GM12878 (cell line): ENCODE measurements around the gene FCHSD2. TPM values are rescaled to one million over a fixed set of nuclear protein-coding genes. Genes with fewer than 3 reads are reported as not detected.
A peak's percentile ranks its signal among the peaks of the same experiment; 100 is the strongest.

Source experiments
- E2F8 ChIP-seq: fragments of 450-650 bp; IDR thresholded peaks from 2 replicates; pipeline ENCODE4 v1.6.1; 2018; ENCODE audit warnings: mild to moderate bottlenecking, low read depth, moderate library complexity; ENCODE audit not compliant: partially characterized antibody
- EZH2 ChIP-seq: IDR thresholded peaks from 2 replicates; pipeline ENCODE4 v1.6.1; 2012; ENCODE audit warnings: low read depth, mild to moderate bottlenecking, control low read depth, inconsistent platforms, low read length, borderline replicate concordance; ENCODE audit not compliant: control insufficient read depth
- FOXK2 ChIP-seq: fragments of 450-650 bp; IDR thresholded peaks from 2 replicates; pipeline ENCODE4 v1.6.1; 2017; ENCODE audit warnings: mild to moderate bottlenecking, moderate library complexity
- GATAD2B ChIP-seq: fragments of 450-650 bp; conservative IDR thresholded peaks from 2 replicates; pipeline ENCODE4 v1.6.1; 2017; ENCODE audit warnings: low read depth, mild to moderate bottlenecking, moderate library complexity
- IRF3 ChIP-seq: fragments of 450-650 bp; IDR thresholded peaks from 2 replicates; pipeline ENCODE4 v1.6.1; 2014; ENCODE audit warnings: mild to moderate bottlenecking
- MXI1 ChIP-seq: fragments of 150-350 bp; IDR thresholded peaks from 2 replicates; pipeline ENCODE4 v1.6.1; 2011; ENCODE audit warnings: low read depth, mild to moderate bottlenecking, inconsistent platforms, low read length, improper control_type of control experiment
- NR2C2 ChIP-seq: IDR thresholded peaks from 2 replicates; pipeline ENCODE4 v1.6.1; 2011; ENCODE audit warnings: borderline replicate concordance, low read depth; ENCODE audit not compliant: control insufficient read depth, insufficient read length
- POLR2AphosphoS2 ChIP-seq: IDR thresholded peaks from 2 replicates; pipeline ENCODE4 v1.6.1; 2011; ENCODE audit warnings: low read depth, mild to moderate bottlenecking, low read length, improper control_type of control experiment, moderate library complexity
- RBBP5 ChIP-seq: fragments of 200-600 bp; sonication (generic); conservative IDR thresholded peaks from 2 replicates; pipeline ENCODE4 v1.6.1; 2016
- SMAD5 ChIP-seq: IDR thresholded peaks from 2 replicates; pipeline ENCODE4 v1.6.1; 2016; ENCODE audit warnings: antibody characterized with exemption, low read depth
- SP1 ChIP-seq: IDR thresholded peaks from one replicate; pipeline ENCODE4 v1.6.1; 2011; ENCODE audit warnings: low read depth, low read length
- SPI1 ChIP-seq: IDR thresholded peaks from 2 replicates; pipeline ENCODE4 v1.6.1; 2011; ENCODE audit warnings: low read depth, mild to moderate bottlenecking, low read length, moderate library complexity, borderline replicate concordance; ENCODE audit not compliant: insufficient read depth
- SUZ12 ChIP-seq: fragments of 200-600 bp; sonication (generic); IDR thresholded peaks from one replicate; pipeline ENCODE4 v1.6.1; 2018; ENCODE audit warnings: antibody characterized with exemption, mild to moderate bottlenecking; ENCODE audit not compliant: unreplicated experiment
- ZNF274 ChIP-seq: IDR thresholded peaks from one replicate; pipeline ENCODE4 v1.8.0; 2011; ENCODE audit not compliant: insufficient read length, insufficient read depth
- ZZZ3 ChIP-seq: IDR thresholded peaks from 2 replicates; pipeline ENCODE4 v1.6.1; 2011; ENCODE audit warnings: low read depth; ENCODE audit not compliant: control insufficient read depth, insufficient read length
- polyA plus RNA-seq, 11 experiments: library from polyadenylated mRNA; depleted of rRNA in 4 of 11; unstranded in 6 of 11; stranded (reverse) in 5 of 11; fragments of >200 nt; fragmentation: Nextera tagmentation in 4 of 11; fragmentation: Illumina TruSeq in 1 of 11; extraction: Ambion mirVana in 4 of 11; extraction: Trizol in 1 of 11; gene quantifications; 1 replicate in 1 of 11; 2 replicates in 10 of 11; pipeline versions ENCODE4 v1.2.1 to v1.2.3, GENCODE V29; 2011 to 2016; ENCODE audit warnings: inconsistent platforms in 2 of 11, missing spikeins in 2 of 11, low read depth in 1 of 11
- total RNA-seq, 4 experiments: library from RNA; depleted of rRNA in 3 of 4; stranded (reverse); fragments of >200 nt in 3 of 4; fragmentation: Illumina TruSeq in 1 of 4; extraction: Trizol in 1 of 4; gene quantifications; 2 replicates each; pipeline versions ENCODE4 v1.2.1 to v1.2.3, GENCODE V29; 2013 to 2021
- TF ChIP-seq, protein P1 (sequence below): fragments of 450-650 bp; IDR thresholded peaks from 2 replicates; pipeline ENCODE4 v1.6.1; 2017; ENCODE audit warnings: mild to moderate bottlenecking
- TF ChIP-seq, protein P2 (sequence below), 3 experiments: IDR thresholded peaks in 2 of 3; conservative IDR thresholded peaks in 1 of 3; 2 replicates each; pipeline ENCODE4 v1.5.1; 2011; ENCODE audit warnings: low read depth in 3 of 3, low read length in 3 of 3, mild to moderate bottlenecking in 3 of 3, control low read depth in 2 of 3, moderate library complexity in 2 of 3, inconsistent platforms in 1 of 3, mixed read lengths in 1 of 3; ENCODE audit not compliant: control insufficient read depth in 2 of 3, insufficient read depth in 1 of 3; ENCODE audit errors: extremely low read depth in 1 of 3
- TF ChIP-seq, protein P3 (sequence below): fragments of 450-650 bp; IDR thresholded peaks from 2 replicates; pipeline ENCODE4 v1.6.1; 2017; ENCODE audit warnings: borderline replicate concordance

The FCHSD2 gene
- total and polyA plus RNA-seq, 10 of the 15 experiments (the other 5 are each of a cell fraction or from before 2014, with no cell fraction given) = 13.2 to 89.8 (median 47.8) TPM

GRCh38 chr11:73184953-73185671 lies 43.0 kb upstream of the FCHSD2 start (continued):
- no peak for TF ChIP-seq MXI1
- TF ChIP-seq E2F8 = no peak
- TF ChIP-seq, protein P1, sequence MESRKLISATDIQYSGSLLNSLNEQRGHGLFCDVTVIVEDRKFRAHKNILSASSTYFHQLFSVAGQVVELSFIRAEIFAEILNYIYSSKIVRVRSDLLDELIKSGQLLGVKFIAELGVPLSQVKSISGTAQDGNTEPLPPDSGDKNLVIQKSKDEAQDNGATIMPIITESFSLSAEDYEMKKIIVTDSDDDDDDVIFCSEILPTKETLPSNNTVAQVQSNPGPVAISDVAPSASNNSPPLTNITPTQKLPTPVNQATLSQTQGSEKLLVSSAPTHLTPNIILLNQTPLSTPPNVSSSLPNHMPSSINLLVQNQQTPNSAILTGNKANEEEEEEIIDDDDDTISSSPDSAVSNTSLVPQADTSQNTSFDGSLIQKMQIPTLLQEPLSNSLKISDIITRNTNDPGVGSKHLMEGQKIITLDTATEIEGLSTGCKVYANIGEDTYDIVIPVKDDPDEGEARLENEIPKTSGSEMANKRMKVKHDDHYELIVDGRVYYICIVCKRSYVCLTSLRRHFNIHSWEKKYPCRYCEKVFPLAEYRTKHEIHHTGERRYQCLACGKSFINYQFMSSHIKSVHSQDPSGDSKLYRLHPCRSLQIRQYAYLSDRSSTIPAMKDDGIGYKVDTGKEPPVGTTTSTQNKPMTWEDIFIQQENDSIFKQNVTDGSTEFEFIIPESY = no peak
- TF ChIP-seq, protein P2, sequence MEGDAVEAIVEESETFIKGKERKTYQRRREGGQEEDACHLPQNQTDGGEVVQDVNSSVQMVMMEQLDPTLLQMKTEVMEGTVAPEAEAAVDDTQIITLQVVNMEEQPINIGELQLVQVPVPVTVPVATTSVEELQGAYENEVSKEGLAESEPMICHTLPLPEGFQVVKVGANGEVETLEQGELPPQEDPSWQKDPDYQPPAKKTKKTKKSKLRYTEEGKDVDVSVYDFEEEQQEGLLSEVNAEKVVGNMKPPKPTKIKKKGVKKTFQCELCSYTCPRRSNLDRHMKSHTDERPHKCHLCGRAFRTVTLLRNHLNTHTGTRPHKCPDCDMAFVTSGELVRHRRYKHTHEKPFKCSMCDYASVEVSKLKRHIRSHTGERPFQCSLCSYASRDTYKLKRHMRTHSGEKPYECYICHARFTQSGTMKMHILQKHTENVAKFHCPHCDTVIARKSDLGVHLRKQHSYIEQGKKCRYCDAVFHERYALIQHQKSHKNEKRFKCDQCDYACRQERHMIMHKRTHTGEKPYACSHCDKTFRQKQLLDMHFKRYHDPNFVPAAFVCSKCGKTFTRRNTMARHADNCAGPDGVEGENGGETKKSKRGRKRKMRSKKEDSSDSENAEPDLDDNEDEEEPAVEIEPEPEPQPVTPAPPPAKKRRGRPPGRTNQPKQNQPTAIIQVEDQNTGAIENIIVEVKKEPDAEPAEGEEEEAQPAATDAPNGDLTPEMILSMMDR (IDR thresholded peaks at IDR 0.05 in 2 of 3, conservative IDR thresholded peaks at IDR 0.05 in 1 of 3; ENCODE audit: control insufficient read depth in 2 of 3, extremely low read depth in 1 of 3, insufficient read depth in 1 of 3, low read depth in 3 of 3, low read length in 3 of 3) = peak; percentile 96 to 97 (median 97); a peak in 5 of 6 replicates
- TF ChIP-seq IRF3 = no peak
- TF ChIP-seq SUZ12 = no peak
- no peak for TF ChIP-seq EZH2
- TF ChIP-seq ZZZ3 = no peak
- TF ChIP-seq, protein P3, sequence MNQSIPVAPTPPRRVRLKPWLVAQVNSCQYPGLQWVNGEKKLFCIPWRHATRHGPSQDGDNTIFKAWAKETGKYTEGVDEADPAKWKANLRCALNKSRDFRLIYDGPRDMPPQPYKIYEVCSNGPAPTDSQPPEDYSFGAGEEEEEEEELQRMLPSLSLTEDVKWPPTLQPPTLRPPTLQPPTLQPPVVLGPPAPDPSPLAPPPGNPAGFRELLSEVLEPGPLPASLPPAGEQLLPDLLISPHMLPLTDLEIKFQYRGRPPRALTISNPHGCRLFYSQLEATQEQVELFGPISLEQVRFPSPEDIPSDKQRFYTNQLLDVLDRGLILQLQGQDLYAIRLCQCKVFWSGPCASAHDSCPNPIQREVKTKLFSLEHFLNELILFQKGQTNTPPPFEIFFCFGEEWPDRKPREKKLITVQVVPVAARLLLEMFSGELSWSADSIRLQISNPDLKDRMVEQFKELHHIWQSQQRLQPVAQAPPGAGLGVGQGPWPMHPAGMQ = no peak
- TF ChIP-seq SP1 = no peak
- no peak for TF ChIP-seq ZNF274
- TF ChIP-seq FOXK2 = no peak
- TF ChIP-seq SPI1 = peak; percentile 75; the same call in 1 of the 2 replicates
- 0 out of 2 replicates have a peak, but pooled peaks have one; percentile 25 for TF ChIP-seq GATAD2B
- no peak for TF ChIP-seq RBBP5
- no peak for TF ChIP-seq SMAD5
- no peak for TF ChIP-seq POLR2AphosphoS2
- no peak for TF ChIP-seq NR2C2
